ENCODE results near the gene SNRPB. TPM values are rescaled to one million over a fixed set of nuclear protein-coding genes. Genes with fewer than 3 reads are reported as not detected.

The SNRPB gene
- total RNA-seq (2022; extraction: Qiagen RNA extraction), result 820 to 1,074 TPM (median 988 TPM) in 5 replicates

DNA sequence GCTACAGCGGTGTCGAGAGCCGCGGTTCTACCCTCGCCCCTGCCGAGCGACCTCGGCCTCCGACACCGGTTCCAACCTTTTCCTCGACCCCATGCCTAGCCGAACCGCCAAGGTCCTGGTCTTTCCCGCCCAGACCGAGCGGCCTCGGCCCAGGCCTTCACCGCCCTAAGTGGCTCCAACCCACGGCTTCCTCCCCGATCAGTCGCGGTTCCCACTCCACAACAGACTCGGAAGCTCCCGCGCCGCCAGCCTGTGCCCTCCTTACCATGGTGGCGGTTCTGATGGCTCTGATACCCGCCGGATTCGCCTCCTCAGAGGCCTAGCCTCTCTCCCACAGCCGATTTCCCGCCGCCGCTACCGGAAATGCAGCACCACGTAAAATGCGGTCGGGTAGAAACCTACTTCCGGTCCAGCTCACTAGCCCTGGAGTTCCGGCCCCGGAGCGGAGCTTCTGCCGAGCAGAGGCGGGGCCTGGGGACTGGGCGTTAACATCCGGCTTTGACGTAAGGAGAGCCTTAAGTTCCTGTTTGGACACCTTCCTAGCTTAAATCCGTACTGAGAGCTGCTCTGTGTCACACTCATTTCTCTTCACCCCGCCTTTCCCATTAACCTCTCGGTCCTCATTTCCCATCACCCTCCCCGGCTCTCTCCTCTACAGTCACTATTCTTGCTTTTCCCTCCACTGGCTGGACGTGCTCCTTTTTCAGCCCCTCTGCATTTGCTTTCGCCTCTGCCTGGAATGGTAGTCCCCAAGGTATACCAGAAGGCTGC is at the start of gene SNRPB:
SNRPB (minus strand) TSS at position 367 of the 771 bp plus-strand sequence; CDS start at position 268, 99 bp downstream.

DNA sequence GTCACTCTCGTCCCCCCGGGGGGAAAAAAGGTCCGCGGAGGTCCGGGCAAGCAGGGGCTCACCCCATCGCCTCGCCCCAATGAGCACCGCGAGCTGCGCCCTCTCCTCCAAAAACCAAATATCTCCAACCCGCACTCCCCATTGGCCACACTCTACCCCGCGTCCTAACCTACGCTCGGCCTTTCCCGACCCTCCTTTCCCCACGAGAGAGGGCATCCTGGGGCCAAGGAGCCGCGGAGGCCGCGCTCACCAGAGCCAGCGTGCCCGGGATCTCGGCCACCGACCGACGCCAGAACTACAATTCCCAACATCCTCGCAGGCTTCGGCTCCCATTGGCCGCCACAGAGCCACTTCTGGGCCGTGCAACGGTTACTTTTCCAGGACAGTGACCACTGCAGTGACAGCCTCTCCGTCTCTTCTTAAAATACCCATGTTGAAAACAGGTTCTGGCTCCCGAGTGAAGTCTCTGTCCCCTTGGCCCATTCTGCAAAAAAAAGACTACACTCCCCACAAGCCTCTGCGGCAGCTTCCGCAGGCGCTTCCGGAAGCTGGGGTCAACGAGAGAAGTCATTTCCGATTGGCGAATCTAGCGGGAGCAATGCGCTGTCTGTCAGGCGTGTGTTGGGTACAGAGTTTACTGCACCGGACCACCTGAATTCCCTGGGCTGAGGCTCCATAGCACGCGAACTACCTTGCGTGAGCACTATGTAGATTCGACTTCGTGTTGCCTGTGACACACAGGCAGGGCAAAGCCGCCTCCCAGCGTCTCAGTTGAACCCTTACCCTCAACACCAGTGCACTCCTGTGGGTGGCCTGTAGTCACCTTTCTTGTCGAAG is 38.3 kb upstream of the SNRPB start, which contains the start of gene ZNF343:
ZNF343 (minus strand) TSS at position 285 of the 837 bp plus-strand sequence. CDS start 15,020 bp downstream, outside the sequence.

Other genes starting within 250 kb of the SNRPB start
- 0.06 to 0.12 TPM (median 0.07 TPM) in 4 of 5 replicates, not detected in the other for gene TGM3, start 174.8 kb downstream of the SNRPB start, total RNA-seq (2022; extraction: Qiagen RNA extraction)
- not detected in 5 replicates for gene TGM6, start 89.9 kb downstream of the SNRPB start, total RNA-seq (2022; extraction: Qiagen RNA extraction)
- 12.2 to 18.7 TPM (median 12.8 TPM) in 5 replicates for gene ZNF343, start 38.1 kb upstream of the SNRPB start, total RNA-seq (2022; extraction: Qiagen RNA extraction)
- not detected in 5 replicates for gene TMC2, start 65.8 kb upstream of the SNRPB start, total RNA-seq (2022; extraction: Qiagen RNA extraction)
- gene NOP56, start 181.8 kb upstream of the SNRPB start, total RNA-seq (2022; extraction: Qiagen RNA extraction), result 545 to 647 TPM (median 584 TPM) in 5 replicates
- 127 to 136 TPM (median 133 TPM) in 5 replicates for gene IDH3B, start 193.4 kb upstream of the SNRPB start, total RNA-seq (2022; extraction: Qiagen RNA extraction)
- gene EBF4, start 222.0 kb upstream of the SNRPB start, total RNA-seq (2022; extraction: Qiagen RNA extraction), result 2.2 to 5.1 TPM (median 2.7 TPM) in 5 replicates

All from A549 treated with Hydrocortisone at 1 μM for 4 hours (cell line).